Measurements from ENCODE around the gene CCNC.

Gene CCNC

DNA sequence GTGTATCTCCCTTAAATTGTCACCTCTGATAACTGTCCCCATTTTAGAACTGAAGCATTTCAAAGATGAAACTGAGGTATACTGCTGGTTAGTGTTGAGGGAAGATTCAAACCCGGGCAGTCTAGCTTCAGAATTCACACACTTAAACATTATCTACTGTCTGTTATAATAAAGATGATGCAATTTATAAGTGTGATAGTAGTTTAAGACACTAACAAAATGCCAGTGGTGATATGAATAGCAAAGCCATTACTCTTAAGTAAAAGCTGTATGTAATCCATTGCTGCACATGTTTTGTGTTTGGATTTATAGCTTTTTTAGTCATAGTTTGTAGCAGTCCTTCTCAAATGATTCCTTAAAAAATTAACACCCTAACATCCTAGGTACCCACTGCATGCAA lies 73.0 kb downstream of the CCNC start:
- no peaks in the 10 kb centered on the region for H3K4me1 ChIP-seq (ENCODE audit: control insufficient read depth, insufficient read depth, low read length)
- H3K9me3 ChIP-seq (ENCODE audit: control insufficient read depth, insufficient read depth, low read length), result no peaks in the 10 kb centered on the region
- DNase-seq (ENCODE audit: low read depth, low spot score), result no peak
- H3K27ac ChIP-seq (ENCODE audit: low read length), result no peak overlapping the region
- no peak overlapping the region for H3K4me3 ChIP-seq (ENCODE audit: low read length)
- no CpG with 5 or more reads among the region's 1 CpG for WGBS (ENCODE audit: insufficient coverage, insufficient read length)
- no peaks in the 10 kb centered on the region for H3K27me3 ChIP-seq (ENCODE audit: control insufficient read depth, insufficient read depth, low read length)
- H3K36me3 ChIP-seq (ENCODE audit: control insufficient read depth, insufficient read depth, low read length), result no peaks in the 10 kb centered on the region
